ENCODE measurements around the gene FGF21. TPM values are rescaled to one million over a fixed set of nuclear protein-coding genes. Genes with fewer than 3 reads are reported as not detected.
"Not testable (repeated sequence)": the region's sequence is repeated elsewhere in the genome, so short reads cannot be mapped to it uniquely, and the experiment has no call there.

The FGF21 gene
- total and polyA plus RNA-seq, 4 experiments from 2014 or later: not detected

DNA sequence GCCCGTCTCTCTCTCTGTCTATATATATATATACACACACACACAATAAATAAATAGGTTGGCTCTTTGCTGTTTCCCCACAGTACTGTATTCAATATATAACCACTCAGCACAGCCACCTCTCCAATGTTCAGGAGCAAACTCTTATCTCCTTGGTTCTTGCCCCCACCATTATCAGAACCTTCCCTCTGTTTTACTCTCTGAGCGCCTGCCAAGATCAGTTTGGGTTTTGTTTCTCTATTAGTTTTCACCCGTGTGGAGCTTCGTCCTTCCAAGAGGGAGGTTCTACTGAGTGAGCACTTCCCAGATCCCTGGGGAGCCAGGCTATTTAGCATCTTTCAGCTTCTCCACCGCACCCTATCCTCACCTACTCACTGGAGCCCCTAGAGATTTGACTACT lies 10.5 kb downstream of the FGF21 start:
- H3K27ac ChIP-seq (ENCODE audit: low read depth, low read length); intact Hi-C loops (cut with micrococcal nuclease); CTCF ChIA-PET (ENCODE audit: partially characterized antibody): not testable (repeated sequence)

DNA sequence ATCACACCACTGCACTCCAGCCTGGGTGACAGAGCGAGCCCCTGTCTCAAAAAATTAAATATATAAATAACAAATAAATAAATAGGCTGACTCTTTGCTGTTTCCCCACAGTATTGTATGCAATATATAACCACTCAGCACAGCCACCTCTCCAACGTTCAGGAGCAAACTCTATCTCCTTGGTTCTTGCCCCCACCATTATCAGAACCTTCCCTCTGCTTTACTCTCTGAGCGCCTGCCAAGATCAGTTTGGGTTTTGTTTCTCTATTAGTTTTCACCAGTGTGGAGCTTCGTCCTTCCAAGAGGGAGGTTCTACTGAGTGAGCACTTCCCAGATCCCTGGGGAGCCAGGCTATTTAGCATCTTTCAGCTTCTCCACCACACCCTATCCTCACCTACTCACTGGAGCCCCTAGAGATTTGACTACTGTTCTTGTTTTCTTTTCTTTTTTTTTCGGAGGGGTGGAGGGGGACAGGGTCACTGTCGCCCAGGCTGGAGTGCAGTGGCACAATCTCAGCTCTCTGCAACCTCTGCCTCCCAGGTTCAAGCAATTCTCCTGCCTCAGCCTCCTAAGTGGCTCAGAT lies 12.9 kb downstream of the FGF21 start:
- H3K9me3 Mint-ChIP-seq; DNase-seq; H3K4me3 ChIP-seq (ENCODE audit: low read length in 2 of 2); H3K27ac ChIP-seq (ENCODE audit: low read depth, low read length); H3K27me3 ChIP-seq (ENCODE audit: insufficient read depth, low read length); H3K36me3 Mint-ChIP-seq; POLR2A ChIA-PET (ENCODE audit: partially characterized antibody); H3K27ac Mint-ChIP-seq; H3K4me1 Mint-ChIP-seq; CTCF ChIA-PET (ENCODE audit: partially characterized antibody); H3K4me1 ChIP-seq (ENCODE audit: insufficient read depth, low read length); intact Hi-C loops (cut with micrococcal nuclease); H3K36me3 ChIP-seq (ENCODE audit: insufficient read depth, low read length); H3K9me3 ChIP-seq (ENCODE audit: control insufficient read depth in 1 of 2, low read length in 2 of 2); H3K4me3 Mint-ChIP-seq: not testable (repeated sequence)
- H3K27me3 Mint-ChIP-seq: peaks cover 17 to 20% of the 10 kb centered on the region in 2 donors

More for the DNA sequence above, 10.5 kb downstream of the FGF21 start:
- H3K9me3 ChIP-seq (ENCODE audit: control insufficient read depth in 1 of 2, low read length in 2 of 2); DNase-seq; H3K27me3 ChIP-seq (ENCODE audit: insufficient read depth, low read length); H3K4me1 Mint-ChIP-seq; H3K4me3 ChIP-seq (ENCODE audit: low read length in 2 of 2); POLR2A ChIA-PET (ENCODE audit: partially characterized antibody); H3K36me3 ChIP-seq (ENCODE audit: insufficient read depth, low read length); H3K9me3 Mint-ChIP-seq; H3K4me1 ChIP-seq (ENCODE audit: insufficient read depth, low read length); H3K36me3 Mint-ChIP-seq; H3K4me3 Mint-ChIP-seq; H3K27ac Mint-ChIP-seq: not testable (repeated sequence)
- H3K27me3 Mint-ChIP-seq: peaks cover 15 to 19% of the 10 kb centered on the region in 2 donors

DNA sequence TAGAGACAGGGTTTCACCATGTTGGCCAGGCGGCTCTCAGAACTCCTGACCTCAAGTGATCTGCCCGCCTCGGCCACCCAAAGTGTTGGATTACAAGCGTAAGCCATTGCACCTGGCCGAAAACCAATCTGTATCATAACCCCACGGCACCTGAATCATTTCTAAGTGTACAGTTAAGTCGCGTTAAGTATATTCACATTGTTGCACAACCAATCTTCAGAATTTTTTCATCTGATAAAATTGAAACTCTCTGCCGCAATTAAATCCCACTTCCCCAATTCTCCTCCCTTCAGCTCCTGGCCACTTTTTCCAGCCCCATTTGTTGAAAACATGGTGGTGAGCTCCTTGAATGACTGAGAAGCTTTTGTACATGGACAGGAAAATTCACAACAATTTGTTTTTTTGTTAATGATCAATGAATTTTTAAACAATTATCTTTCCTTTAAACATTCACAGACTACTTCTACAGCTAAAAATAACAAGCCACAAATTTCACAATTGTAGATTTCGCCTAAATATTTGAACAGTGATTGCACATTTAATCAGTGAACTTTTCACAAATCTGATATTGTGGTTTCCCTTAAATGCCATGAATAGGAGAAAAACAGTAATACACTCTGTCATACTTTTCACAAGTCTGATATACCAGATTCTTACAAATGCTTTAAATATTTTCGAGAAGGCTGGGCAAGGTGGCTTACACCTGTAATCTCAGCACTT lies 13.8 kb downstream of the FGF21 start:
- ChIA-PET POLR2A (ENCODE audit: partially characterized antibody) (interaction anchor here (1.3 kb wide), 1 partner anchor 196 kb away, joined by 3 read pairs; the partner anchor contains the start of gene FTL), CTCF (ENCODE audit: partially characterized antibody) (interaction anchor here (0.6 to 1.1 kb wide), 2 partner anchors 19 to 20 kb away, joined by 3 read pairs; no protein-coding TSS in a partner anchor)
- H3K36me3 ChIP-seq (ENCODE audit: insufficient read depth, low read length): no peaks in the 10 kb centered on the region
- no peaks in the 10 kb centered on the region for H3K4me1 Mint-ChIP-seq
- H3K27me3 ChIP-seq (ENCODE audit: insufficient read depth, low read length): no peaks in the 10 kb centered on the region
- no peaks in the 10 kb centered on the region for H3K9me3 ChIP-seq (ENCODE audit: control insufficient read depth in 1 of 2, low read length in 2 of 2)
- no peaks in the 10 kb centered on the region for H3K9me3 Mint-ChIP-seq
- no peaks in the 10 kb centered on the region for H3K36me3 Mint-ChIP-seq
- no peak overlapping the region for H3K4me3 Mint-ChIP-seq
- intact Hi-C loops (cut with micrococcal nuclease): no loop called here
- H3K27ac Mint-ChIP-seq: no peak overlapping the region
- no peak for DNase-seq
- H3K4me1 ChIP-seq (ENCODE audit: insufficient read depth, low read length): no peaks in the 10 kb centered on the region
- H3K27ac ChIP-seq (ENCODE audit: low read depth, low read length): no peak overlapping the region
- no peak overlapping the region for H3K4me3 ChIP-seq (ENCODE audit: low read length in 2 of 2)
- H3K27me3 Mint-ChIP-seq: peaks cover 17 to 20% of the 10 kb centered on the region in 2 donors

DNA sequence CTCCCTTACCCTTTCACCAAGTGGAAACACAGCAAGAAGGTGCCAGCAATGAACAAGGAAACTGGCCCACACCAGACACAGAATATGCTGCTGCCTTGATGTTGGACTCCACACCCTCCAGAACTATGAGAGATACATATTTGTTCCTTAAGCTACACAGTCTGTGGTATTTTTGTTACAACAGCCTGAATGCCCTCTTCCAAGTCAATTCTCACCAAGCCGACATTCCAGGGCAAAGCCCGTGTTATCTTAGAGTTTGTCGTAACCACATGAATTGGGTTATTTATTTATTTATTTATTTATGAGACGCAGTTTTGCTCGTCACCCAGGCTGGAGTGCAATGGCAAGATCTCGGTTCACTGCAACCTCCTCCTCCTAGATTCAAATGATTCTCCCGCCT lies 14.9 kb downstream of the FGF21 start:
- CTCF ChIA-PET (ENCODE audit: partially characterized antibody): interaction anchor here (1.0 to 1.1 kb wide), 2 partner anchors 18 to 72 kb away, joined by 3 read pairs; no protein-coding TSS in a partner anchor
- Mint-ChIP-seq H3K4me1 (no peaks in the 10 kb centered on the region), H3K36me3 (no peaks in the 10 kb centered on the region), H3K4me3 (no peak overlapping the region), H3K27me3 (peaks cover 15 to 18% of the 10 kb centered on the region in 2 donors), H3K27ac (no peak overlapping the region), H3K9me3 (no peaks in the 10 kb centered on the region)
- intact Hi-C loops (cut with micrococcal nuclease): no loop called here
- Histone ChIP-seq H3K27me3 (ENCODE audit: insufficient read depth, low read length) (no peaks in the 10 kb centered on the region), H3K4me1 (ENCODE audit: insufficient read depth, low read length) (no peaks in the 10 kb centered on the region), H3K36me3 (ENCODE audit: insufficient read depth, low read length) (no peaks in the 10 kb centered on the region), H3K27ac (ENCODE audit: low read depth, low read length) (no peak overlapping the region), H3K9me3 (ENCODE audit: control insufficient read depth in 1 of 2, low read length in 2 of 2) (no peaks in the 10 kb centered on the region), H3K4me3 (ENCODE audit: low read length in 2 of 2) (no peak overlapping the region)
- POLR2A ChIA-PET (ENCODE audit: partially characterized antibody): interaction anchor here (1.3 kb wide), 1 partner anchor 195 kb away, joined by 3 read pairs; the partner anchor contains the start of gene FTL
- no peak for DNase-seq

DNA sequence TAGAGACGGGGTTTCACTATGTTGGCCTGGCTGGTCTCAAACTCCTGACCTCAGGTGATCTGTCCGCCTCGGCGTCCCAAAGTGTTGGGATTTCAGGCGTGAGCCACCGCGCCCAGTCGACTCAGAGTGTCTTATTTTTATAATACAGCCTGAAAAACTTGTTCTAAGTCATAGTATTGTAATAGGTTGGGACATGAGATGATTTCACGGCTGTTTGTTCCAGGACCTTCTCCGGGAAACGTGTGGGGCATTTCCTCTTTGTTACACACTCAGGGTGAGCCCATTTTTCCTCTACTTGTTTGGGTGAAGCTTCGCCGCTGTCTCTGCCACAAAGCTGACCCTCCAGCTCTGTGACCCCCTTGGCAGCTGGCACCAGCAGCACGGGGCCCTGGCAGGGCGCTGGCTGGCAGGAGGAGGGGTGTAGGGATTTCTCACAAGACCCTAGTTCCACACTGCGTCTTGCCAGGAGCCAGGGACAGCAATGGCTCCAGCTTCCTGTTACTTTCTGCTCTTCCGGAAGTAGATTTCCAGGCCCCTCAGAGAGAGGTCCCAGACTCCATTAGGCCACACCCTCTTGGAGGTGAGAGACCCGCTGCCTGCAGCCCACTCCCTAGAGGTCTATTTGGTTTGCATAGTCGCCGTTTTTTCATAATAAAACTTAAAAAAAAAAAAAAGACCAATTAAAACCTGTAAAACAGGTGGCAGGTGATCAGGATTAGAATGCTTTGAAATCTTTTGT lies 15.6 kb downstream of the FGF21 start:
- H3K9me3 Mint-ChIP-seq: no peaks in the 10 kb centered on the region
- H3K27me3 Mint-ChIP-seq: peaks cover 13% of the 10 kb centered on the region in 2 donors
- no peaks in the 10 kb centered on the region for H3K27me3 ChIP-seq (ENCODE audit: insufficient read depth, low read length)
- no peaks in the 10 kb centered on the region for H3K36me3 ChIP-seq (ENCODE audit: insufficient read depth, low read length)
- intact Hi-C loops (cut with micrococcal nuclease): no loop called here
- no peaks in the 10 kb centered on the region for H3K9me3 ChIP-seq (ENCODE audit: control insufficient read depth in 1 of 2, low read length in 2 of 2)
- H3K4me1 ChIP-seq (ENCODE audit: insufficient read depth, low read length): no peaks in the 10 kb centered on the region
- no peak overlapping the region for H3K4me3 Mint-ChIP-seq
- no peak for DNase-seq
- no peak overlapping the region for H3K4me3 ChIP-seq (ENCODE audit: low read length in 2 of 2)
- ChIA-PET POLR2A (ENCODE audit: partially characterized antibody) (no interaction called here), CTCF (ENCODE audit: partially characterized antibody) (interaction anchor here (1.0 to 1.1 kb wide), 2 partner anchors 17 to 72 kb away, joined by 3 read pairs; no protein-coding TSS in a partner anchor)
- H3K4me1 Mint-ChIP-seq: no peaks in the 10 kb centered on the region
- no peak overlapping the region for H3K27ac ChIP-seq (ENCODE audit: low read depth, low read length)
- no peak overlapping the region for H3K27ac Mint-ChIP-seq
- no peaks in the 10 kb centered on the region for H3K36me3 Mint-ChIP-seq

DNA sequence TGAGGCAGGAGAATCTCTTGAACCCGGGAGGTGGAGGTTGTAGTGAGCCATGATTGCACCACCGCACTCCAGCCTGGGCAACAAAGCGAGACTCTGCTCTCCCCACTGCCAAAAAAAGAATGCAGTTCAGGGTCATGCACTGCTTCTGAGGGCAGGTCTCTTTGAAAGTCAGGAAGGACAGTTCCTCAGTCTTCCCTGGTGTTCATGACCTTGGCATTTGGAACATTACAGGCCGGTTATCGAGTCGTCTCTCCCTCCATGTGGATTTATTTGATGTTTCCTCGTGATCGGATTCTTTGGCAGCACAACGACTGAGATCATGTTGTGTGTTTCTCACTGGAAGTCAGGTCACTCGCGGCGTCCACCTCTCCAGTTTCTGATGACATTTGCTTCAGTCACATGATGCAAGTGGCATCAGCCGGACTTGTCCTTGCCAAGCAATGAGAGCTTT lies 17.2 kb downstream of the FGF21 start:
- POLR2A ChIA-PET (ENCODE audit: partially characterized antibody): no interaction called here
- H3K4me3 Mint-ChIP-seq: no peak overlapping the region

DNA sequence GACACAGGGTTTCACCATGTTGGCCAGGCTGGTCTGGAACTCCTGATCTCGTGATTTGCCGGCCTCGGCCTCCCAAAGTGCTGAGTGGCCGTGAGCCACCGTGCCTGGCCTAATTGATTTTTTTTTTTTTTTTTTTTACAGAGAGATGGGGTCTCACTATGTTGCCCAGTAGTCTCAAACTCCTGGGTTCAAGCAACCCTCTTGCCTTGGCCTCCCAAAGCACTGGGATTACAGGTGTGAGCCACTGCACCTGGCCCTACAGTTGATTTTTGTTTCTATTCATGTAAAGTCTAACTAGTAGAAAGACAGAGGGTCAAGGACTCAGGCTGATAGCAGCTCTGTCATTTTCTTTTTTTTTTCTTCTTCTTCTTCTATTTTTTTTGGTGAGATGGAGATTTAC lies 21.8 kb downstream of the FGF21 start:
- Mint-ChIP-seq H3K9me3 (no peaks in the 10 kb centered on the region), H3K4me3 (no peak overlapping the region), H3K27ac (no peak overlapping the region), H3K27me3 (peaks cover 0 to 2% of the 10 kb centered on the region in 2 donors), H3K4me1 (no peaks in the 10 kb centered on the region), H3K36me3 (no peaks in the 10 kb centered on the region)
- H3K4me1 ChIP-seq (ENCODE audit: insufficient read depth, low read length): no peaks in the 10 kb centered on the region
- ChIA-PET POLR2A (ENCODE audit: partially characterized antibody) (no interaction called here), CTCF (ENCODE audit: partially characterized antibody) (interaction anchor here (0.7 kb wide), 1 partner anchor 14 kb away, joined by 4 read pairs; no protein-coding TSS in a partner anchor)
- no peaks in the 10 kb centered on the region for H3K36me3 ChIP-seq (ENCODE audit: insufficient read depth, low read length)
- intact Hi-C loops (cut with micrococcal nuclease): no loop called here
- no peak overlapping the region for H3K4me3 ChIP-seq (ENCODE audit: low read length in 2 of 2)
- H3K27ac ChIP-seq (ENCODE audit: low read depth, low read length): no peak overlapping the region
- DNase-seq: no peak
- no peaks in the 10 kb centered on the region for H3K27me3 ChIP-seq (ENCODE audit: insufficient read depth, low read length)
- no peaks in the 10 kb centered on the region for H3K9me3 ChIP-seq (ENCODE audit: control insufficient read depth in 1 of 2, low read length in 2 of 2)

More for the DNA sequence above, 17.2 kb downstream of the FGF21 start:
- intact Hi-C loops (cut with micrococcal nuclease): no loop called here
- no peak overlapping the region for H3K27ac ChIP-seq (ENCODE audit: low read depth, low read length)
- Mint-ChIP-seq H3K27ac (no peak overlapping the region), H3K4me1 (no peaks in the 10 kb centered on the region), H3K27me3 (peaks cover 10 to 12% of the 10 kb centered on the region in 2 donors), H3K36me3 (no peaks in the 10 kb centered on the region), H3K9me3 (no peaks in the 10 kb centered on the region)
- H3K9me3 ChIP-seq (ENCODE audit: control insufficient read depth in 1 of 2, low read length in 2 of 2): no peaks in the 10 kb centered on the region
- H3K4me3 ChIP-seq (ENCODE audit: low read length in 2 of 2): no peak overlapping the region
- DNase-seq: no peak
- no peaks in the 10 kb centered on the region for H3K4me1 ChIP-seq (ENCODE audit: insufficient read depth, low read length)
- no peaks in the 10 kb centered on the region for H3K27me3 ChIP-seq (ENCODE audit: insufficient read depth, low read length)
- CTCF ChIA-PET (ENCODE audit: partially characterized antibody): interaction anchor here (0.6 kb wide), 1 partner anchor 124 kb away, joined by 3 read pairs; no protein-coding TSS in a partner anchor
- no peaks in the 10 kb centered on the region for H3K36me3 ChIP-seq (ENCODE audit: insufficient read depth, low read length)
